SKM-1 treated with dmso at 0.1 percent for 144 hours (cell line): Measurements from ENCODE around the gene BRIP1.
"Not testable (repeated sequence)": the region's sequence is repeated elsewhere in the genome, so short reads cannot be mapped to it uniquely, and the experiment has no call there.

ENCODE experiments used
- DNase-seq: peaks from one replicate; lab custom pipeline; 2025; ENCODE audit not compliant: unreplicated experiment; lab: John Stamatoyannopoulos, UW

Gene BRIP1

DNA sequence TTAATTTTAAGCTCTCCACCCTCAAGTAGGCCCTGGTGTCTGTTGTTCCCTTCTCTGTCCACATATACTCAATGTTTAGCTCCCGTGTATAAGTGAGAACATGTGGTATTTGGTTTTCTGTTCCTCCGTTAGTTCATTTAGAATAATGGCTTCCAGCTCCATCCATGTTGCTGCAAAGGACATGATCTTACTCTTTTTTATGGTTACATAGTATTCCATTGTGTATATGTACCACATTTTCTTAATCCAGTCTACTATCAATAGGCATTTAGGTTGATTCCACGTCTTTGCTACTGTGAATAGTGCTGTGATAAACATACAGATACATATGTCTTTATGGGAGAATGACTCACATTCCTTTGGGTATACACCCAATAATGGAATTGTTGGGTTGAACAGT is 160.9 kb downstream of the BRIP1 start:
- no peak for DNase-seq

DNA sequence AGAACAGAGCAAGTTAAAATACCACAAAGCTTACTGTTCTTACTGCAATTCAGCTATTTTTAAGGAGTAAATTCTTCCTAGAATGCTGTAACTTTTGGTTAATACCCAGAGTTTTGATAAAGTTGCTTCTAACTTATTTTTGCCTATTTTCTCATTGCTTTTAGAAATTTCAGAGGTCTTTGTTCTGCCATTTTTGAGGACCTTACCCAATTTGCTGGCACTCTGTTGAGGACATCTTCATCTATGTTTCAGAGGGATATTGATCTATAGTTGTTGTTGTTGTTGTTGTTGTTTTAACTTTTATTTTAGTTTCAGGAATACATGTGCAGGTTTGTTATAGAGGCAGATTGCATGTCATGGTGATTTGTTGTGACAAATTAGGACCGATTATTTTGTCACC is 161.3 kb downstream of the BRIP1 start:
- DNase-seq, result no peak

DNA sequence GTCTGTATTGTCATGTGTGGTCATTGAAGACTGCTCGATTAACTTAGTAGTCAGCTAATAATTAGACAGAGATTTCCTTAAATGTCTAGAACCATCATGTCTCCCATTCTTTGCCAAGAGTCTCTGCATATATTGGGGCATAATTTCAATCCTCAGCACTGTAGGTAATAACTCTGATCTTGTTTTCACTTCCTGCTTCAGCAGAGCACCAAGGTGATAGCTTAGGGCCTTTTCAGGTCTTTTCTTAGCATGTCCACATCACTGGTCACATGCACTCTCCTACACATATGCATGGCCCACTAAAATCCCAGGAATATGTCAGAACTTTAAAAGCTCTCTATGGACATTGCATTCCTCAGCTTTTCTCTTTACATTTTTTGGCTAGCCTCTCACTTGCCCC is 162.0 kb downstream of the BRIP1 start:
- DNase-seq, result no peak

DNA sequence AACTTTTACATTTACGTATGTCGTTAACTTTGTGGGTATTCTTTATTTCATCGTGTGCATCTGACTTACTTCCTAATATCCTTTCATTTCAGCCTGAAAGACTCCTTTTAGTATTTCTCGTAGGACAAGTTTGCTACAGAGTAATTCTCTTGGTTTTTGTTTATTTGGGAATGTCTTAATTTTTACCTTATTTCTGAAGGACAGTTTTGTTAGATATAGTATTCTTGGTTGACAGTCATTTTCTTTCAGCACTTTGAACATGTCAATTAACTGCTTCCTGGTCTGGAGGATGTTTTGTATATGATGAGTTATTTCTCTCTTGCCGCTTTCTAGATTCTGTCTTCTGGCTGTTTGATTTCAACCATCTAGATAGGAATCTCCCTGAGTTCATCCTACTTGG is 163.1 kb downstream of the BRIP1 start:
- no peak for DNase-seq

DNA sequence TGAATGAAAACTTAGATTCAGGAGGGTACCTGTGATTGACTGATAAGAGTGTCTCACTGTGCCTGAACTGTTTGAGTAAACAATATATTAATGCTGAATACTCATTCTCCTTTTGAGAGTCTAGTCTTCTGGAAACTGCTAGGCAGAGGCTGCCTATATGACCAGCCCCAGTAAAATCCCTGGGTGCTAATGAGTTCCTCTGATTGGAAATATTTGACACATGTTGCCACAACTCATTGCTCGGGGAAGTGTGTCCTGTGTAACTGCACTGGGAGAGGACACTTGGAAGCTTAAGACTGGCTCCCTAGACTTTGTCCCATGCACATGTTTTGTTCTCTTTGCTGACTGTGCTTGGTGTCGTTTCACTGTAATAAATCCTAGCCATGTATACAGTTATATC is 163.6 kb downstream of the BRIP1 start:
- no peak for DNase-seq

DNA sequence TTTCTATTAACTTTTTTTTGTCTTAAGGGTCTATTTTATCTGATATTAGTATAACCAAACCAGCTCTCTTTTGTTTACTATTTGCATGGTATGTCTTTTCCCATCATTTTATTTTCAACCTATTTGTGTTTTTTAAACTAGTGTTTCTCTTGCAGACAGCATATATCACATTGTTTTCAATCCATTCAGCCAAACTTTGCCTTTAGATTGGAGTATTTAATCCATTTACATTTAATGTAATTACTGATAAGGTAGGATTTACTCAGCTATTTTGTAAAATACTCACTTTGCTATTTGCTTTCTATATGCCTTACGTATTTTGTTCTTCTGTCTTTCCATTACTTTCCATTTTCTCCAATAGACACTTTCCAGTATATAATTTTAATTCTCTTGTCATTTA is 164.3 kb downstream of the BRIP1 start:
- no peak for DNase-seq

DNA sequence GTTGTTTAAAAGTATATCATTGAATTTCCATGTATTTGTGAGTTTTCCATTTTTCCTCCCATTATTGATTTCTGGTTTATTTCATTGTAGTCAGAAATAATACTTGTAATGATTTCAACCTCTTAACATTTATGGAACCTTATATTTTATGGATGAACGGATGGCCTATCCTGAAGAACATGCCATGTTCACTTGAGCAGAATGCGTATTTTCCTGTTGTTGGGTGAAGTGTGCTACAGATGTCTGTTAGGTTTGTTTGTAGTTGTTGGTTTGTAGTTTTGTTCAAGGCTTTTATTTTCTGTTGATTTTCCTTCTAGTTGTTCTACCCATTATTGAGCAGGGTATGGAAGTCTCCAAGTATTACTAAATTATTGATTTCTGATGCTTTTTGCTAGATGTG is 165.1 kb downstream of the BRIP1 start:
- DNase-seq, result no peak

DNA sequence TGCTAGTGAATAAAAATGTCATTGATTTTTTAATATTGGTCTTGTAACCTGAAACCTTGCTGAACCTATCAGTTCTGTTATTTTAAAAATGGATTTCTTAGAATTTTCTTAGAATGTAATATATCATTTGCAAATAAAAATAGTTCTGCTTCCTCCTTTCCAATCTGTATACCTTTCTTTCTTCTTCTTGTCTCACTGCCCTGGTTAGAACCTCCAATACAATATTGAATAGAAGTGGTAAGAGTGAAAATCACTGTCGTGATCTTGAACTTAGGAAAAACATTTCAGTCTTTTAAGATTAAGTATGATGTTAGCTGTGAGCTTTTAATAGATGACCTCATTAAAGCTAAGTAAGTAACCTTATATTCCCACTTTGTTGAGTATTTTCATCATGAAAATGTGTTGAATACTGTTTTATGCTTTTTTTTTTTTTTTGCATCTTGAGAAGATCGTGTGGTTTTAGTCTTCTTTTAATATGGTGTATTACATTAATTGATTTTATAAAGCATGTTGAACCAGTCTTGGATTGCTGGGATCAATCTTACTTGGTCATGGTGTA is 167.5 kb downstream of the BRIP1 start:
- DNase-seq, result no peak

DNA sequence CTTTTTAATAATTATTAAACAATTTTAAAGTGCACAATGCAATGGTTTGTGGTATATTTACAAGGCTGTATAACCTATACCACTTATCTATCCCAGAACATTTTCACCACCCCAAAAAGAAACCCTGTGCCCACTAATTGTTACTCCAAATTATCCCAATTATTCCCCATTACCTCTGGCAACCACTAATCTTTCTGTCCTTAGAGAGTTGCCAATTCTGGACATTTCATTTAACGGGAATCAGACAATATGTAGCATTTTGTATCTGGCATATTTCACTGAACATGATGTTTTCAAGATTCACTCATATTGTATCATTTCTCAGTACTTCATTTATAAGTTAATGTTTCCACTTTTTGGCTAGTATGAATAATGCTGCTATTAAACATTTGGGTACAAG is 169.2 kb downstream of the BRIP1 start:
- DNase-seq, result no peak

DNA sequence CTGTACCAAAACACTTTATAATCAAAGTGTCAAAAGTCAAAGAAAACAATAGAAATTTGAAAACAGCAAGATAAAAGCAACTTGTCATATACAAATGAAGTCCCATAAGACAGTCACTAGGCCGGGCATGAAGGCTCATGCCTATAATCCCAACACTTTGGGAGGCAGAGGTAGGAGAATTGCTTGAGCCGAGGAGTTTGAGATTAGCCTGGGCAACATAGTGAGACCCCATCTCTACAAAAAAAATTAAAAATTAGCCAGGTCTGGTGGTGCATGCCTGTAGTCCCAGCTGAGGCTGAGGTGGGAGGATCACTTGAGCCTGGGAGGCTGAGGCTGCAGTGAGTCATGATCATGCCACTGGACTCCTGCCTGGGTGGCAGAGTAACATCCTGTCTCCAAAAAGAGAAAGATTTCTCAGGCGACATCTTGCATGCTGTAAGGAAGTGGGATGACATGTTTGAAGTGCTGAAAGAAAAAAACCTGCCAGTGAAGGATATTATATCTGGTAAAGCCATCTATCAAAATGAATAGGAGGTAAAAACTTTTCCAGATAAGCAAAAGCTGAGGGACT is 173.6 kb downstream of the BRIP1 start:
- DNase-seq, result no peak

DNA sequence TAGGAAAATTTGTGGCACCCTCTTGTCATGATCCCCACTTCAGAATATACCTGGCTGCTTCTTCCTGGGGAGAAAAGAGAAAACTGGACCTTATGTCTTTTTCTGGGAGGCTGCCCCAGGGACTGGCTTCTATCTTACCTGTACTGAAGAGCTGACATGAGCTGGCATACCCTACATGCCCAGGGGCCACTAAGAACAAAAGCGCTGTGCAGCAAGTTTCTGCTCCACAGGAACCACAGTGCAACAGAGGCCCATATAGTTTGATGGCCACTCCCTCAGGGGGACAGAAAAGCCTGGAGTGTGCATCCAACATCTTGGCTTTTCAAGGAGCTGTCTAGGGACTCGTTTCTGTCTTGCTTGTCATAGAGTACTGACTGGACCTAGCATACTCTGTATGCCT is 175.6 kb downstream of the BRIP1 start:
- no peak for DNase-seq

DNA sequence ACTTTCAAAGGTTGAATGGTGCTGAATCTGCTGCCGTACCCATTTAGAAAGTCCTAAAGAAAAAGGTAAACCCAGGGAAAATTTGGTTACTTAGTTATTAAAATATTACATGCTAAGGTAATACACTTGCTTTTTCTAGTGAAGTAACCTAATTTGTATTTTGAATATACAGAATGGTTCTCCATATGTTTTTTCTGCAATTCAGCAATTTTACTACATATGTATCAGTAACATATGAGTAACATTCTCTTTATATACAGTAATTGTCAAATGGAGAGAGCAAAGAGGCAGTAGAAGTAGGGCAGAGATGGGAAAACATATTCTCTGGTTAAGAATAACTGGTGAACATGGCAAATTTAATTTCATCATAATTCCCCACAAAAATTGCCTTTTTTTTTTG is 177.2 kb downstream of the BRIP1 start:
- no peak for DNase-seq

DNA sequence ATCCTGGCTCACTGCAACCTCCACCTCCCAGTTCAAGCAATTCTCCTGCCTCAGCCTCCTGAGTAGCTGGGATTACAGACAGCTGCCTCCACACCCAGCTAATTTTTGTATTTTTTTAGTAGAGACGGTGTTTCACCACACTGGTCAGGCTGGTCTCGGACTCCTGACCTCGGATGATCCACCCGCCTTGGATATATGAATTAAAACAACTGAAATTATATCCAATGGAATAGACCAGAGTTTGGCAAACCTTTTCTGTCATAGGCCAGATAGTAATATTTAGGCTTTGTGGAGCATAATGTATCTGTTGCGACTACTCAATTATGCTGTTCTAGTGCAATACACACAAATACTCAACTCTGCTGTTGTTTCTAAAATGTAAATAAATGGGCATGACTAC is 178.5 kb downstream of the BRIP1 start:
- no peak for DNase-seq

DNA sequence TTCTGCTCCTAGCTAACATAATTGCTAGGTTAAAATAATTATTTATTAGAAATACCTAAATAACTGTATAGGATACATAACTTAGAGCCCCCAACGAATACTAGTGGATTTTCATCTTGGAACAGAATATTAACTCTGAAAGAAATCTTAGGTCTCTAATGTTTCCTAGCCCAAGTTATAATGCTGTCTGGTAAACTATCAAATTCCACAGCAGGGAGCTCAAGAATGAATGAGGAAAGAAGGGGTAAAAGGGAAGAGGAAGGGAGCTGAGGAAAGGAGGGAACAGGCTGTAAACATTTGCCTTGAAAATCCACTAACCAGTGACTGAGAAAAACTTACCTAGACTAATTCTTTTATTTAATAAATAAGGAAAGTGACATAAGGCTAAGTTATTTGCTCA is 179.2 kb downstream of the BRIP1 start:
- no peak for DNase-seq

DNA sequence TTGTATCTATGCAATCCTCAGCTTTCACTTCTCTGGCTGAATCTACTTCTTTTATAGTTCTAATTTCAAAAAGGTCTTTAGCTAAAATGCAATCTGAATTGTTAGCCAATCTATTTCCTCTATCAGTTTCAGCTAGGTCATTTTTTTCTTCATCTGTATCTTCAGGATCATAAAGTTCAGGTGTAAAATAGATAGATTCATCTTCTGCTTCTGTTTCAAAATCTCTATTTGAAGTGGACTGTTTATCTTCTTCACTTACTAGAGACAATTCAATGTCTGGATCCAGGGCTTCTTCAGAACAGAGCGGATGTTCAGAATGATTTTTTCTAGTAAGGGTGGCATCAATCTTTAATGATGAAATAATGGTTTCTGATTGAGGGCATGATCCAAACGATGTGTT is 179.9 kb downstream of the BRIP1 start:
- no peak for DNase-seq

DNA sequence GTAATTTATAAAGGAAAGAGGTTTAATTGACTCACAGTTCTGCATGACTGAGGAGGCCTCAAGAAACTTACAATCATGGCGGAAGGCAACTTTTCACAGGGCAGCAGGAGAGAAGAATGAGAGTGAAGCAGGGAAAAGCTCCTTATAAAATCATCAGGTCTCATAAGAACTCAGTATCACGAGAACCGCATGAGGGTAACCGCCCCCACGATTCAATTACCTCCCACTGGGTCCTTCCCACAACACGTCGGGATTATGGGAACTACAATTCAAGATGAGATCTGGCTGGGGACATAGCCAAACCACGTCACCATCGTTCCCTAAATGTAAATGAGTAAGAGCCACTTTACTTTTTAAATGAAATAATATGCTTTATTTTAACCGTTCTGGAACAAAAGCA is 182.4 kb downstream of the BRIP1 start:
- no peak for DNase-seq

DNA sequence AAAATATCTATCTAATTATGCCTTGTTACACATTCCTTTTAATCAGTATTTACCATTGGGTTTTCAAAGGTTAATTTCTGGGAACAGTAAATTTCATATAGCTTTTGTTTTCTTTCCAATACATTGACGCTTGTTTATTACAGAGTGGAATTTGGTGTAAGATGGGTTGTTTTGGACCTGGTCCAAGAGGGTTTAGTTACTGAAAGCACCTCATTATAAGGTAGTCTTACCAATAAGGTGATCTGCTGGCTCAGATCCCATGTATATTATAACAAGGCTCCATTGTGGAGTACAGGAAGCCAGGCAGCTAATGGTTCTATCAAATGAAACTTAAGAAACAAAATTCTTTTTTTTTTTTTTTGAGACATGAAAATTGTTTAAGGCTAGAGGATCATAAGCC is 185.0 kb downstream of the BRIP1 start:
- DNase-seq, result no peak

DNA sequence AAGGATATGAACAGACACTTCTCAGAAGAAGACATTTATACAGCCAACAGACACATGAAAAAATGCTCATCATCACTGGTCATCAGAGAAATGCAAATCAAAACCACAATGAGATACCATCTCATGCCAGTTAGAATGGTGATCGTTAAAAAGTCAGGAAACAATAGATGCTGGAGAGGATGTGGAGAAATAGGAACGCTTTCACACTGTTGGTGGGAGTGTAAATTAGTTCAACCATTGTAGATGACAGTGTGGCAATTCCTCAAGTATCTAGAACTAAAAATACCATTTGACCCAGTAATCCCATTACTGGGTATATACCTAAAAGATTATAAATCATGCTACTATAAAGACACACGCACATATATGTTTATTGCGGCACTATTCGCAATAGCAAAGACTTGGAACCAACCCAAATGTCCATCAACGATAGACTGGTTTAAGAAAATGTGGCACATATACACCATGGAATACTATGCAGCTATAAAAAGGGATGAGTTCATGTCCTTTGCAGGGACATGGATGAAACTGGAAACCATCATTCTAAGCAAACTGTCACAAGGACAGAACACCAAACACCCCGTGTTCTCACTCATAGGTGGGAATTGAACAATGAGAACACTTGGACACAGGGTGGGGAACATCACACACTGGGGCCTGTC is 186.0 kb downstream of the BRIP1 start:
- not testable (repeated sequence) for DNase-seq

DNA sequence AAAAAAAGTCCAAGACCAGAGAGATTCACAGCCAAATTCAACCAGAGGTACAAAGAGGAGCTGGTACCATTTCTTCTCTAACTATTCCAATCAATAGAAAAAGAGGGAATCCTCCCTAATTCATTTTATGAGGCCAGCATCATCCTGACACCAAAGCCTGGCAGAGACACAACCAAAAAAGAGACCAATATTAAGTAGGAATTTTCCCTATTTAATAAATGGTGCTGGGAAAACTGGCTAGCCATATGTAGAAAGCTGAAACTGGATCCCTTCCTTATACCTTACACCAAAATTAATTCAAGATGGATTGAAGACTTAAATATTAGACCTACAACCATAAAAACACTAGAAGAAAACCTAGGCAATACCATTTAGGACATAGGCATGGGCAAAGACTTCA is 186.8 kb downstream of the BRIP1 start:
- DNase-seq, result not testable (repeated sequence)

DNA sequence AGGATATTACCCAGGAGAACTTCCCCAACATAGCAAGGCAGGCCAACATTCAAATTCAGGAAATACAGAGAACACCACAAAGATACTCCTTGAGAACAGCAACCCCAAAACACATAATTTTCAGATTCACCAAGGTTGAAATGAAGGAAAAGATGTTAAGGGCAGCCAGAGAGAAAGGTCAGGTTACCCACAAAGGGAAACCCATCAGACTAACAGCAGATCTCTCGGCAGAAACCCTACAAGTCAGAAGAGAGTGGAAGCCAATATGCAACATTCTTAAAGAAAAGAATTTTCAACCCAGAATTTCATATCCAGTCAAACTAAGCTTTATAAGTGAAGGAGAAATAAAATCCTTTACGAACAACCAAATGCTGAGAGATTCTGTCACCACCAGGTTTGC is 188.7 kb downstream of the BRIP1 start:
- DNase-seq, result not testable (repeated sequence)

DNA sequence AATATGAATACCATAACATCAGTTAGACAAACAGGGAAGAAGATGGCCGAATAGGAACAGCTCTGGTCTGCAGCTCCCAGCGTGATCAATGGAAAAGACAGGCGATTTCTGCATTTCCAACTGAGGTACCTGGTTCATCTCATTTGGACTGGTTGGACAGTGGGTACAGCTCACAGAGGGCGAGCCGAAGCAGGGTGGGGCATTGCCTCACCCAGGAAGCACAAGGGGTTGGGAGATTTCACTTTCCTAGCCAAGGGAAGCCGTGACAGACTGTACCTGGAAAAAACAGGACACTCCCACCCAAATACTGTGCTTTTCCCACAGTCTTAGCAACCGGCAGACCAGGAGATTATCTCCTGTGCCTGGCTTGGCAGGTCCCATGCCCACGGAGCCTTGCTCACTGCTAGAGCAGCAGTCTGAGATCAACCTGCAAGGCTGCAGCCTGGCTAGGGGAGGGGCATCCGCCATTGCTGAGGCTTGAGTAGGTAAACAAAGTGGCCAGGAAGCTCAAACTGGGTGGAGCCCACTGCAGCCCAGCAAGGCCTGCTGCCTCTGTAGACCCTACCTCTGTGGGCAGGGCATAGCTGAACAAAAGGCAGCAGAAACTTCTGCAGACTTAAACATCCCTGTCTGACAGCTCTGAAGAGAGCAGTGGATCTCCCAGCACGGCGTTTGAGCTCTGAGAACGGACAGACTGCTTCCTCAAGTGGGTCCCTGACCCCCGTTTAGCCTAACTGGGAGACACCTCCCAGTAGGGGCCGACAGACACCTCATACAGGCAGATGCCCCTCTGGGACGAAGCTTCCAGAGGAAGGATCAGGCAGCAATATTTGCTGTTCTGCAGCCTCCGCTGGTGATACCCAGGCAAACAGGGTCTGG is 190.1 kb downstream of the BRIP1 start:
- DNase-seq, result not testable (repeated sequence)

DNA sequence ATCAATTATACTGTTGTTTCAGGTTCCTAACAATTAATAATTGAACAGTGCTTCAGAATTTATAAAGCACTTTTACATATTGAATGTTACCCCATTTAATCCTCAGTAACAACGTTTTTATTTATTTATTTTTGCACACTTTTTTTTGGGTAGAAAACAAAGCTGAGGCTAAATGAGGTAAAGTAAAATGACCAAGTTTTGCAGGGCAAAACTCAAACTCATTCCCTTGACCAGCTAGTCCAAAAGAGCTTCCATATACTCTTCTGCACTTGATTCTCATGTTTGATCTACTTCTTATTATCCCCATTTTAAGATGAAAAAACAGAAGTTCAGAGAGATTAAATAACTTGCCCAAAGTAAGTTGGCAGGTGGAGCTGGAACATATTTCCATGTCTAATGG is 191.2 kb downstream of the BRIP1 start:
- DNase-seq, result no peak
